Motor neuron (in vitro differentiated cells): ENCODE results near the gene DHRS2. TPM values are rescaled to one million over a fixed set of nuclear protein-coding genes. Genes with fewer than 3 reads are reported as not detected.

Experiments used
- ATAC-seq, 8 experiments: fragments of 200-7000 bp; cut with Tn5 transposase; replicated peaks in 6 of 8; 2 replicates each; pipeline ENCODE4 v1.8.0; 2021; ENCODE audit warnings: mild to moderate bottlenecking in 8 of 8, moderate library complexity in 8 of 8
- H3K27ac ChIP-seq, 2 donors: fragments of 250-450 bp; sonication (Bioruptor Pico); 2 replicates each; pipeline ENCODE4 v1.9.0; 2021; ENCODE audit warnings: antibody characterized with exemption in 2 of 2, mild to moderate bottlenecking in 2 of 2, moderate library complexity in 1 of 2
- H3K4me1 ChIP-seq, 2 donors: fragments of 250-450 bp; sonication (Bioruptor Pico); replicated peaks in 1 of 2; 2 replicates each; pipeline ENCODE4 v1.6.1; 2021; ENCODE audit warnings: antibody characterized with exemption in 2 of 2, mild to moderate bottlenecking in 2 of 2, moderate library complexity in 1 of 2
- H3K4me3 ChIP-seq, 5 donors: fragments of 250-450 bp; sonication (Bioruptor Pico); 2 replicates each; pipeline ENCODE4 v1.9.0; 2021; ENCODE audit warnings: antibody characterized with exemption in 5 of 5, mild to moderate bottlenecking in 5 of 5, moderate library complexity in 4 of 5
- WGBS, 10 experiments: fragments of 450-650 bp; shearing (Covaris generic); methylation state at CpG; one replicate each; pipeline ENCODE4 v1.0.0; 2022; 5-methylcytosine and 5-hydroxymethylcytosine counted together
- in situ Hi-C, 9 experiments: fragments of 400-800 bp; cut with MboI; loops; one replicate each; pipeline ENCODE4 v1.15.0; 2021; ENCODE audit warnings: low sequenced_read_pairs in 9 of 9, low pct_unique_long_range_greater_than_20kb in 2 of 9; ENCODE audit not compliant: unreplicated experiment in 9 of 9
- total RNA-seq, 8 experiments: library from RNA; unstranded; fragments of 300-600 nt; gene quantifications; 2 replicates each; pipeline versions ENCODE4 v1.2.3 to v1.2.4, GENCODE V29; 2022

The DHRS2 gene
- total RNA-seq, 8 experiments from 2014 or later, result 0.27 to 43.1 (median 1.1) TPM

- H3K4me1 ChIP-seq, result no peaks in the 10 kb centered on the region
- 0 to 100% (median 91%) methylated on average over 1 of the region's 1 CpG; no CpG with 5 or more reads in 3 of the 10 experiments for WGBS, 10 experiments
- H3K4me3 ChIP-seq, result no peak overlapping the region
- in situ Hi-C loops, result no loop called here
- H3K27ac ChIP-seq, result no peak overlapping the region
- ATAC-seq, result no peak
Measured at GRCh38 chr14:23617539-23617938, 18.6 kb upstream of the DHRS2 start.

- no peak overlapping the region for H3K27ac ChIP-seq
- ATAC-seq, result no peak
- in situ Hi-C loops, result no loop called here
- 25 to 78% (median 67%) methylated on average over 1 to 2 of the region's 2 CpGs; no CpG with 5 or more reads in 3 of the 10 experiments for WGBS, 10 experiments
- H3K4me3 ChIP-seq, result no peak overlapping the region
- H3K4me1 ChIP-seq, result no peaks in the 10 kb centered on the region
Measured at GRCh38 chr14:23618415-23618988, 17.7 kb upstream of the DHRS2 start.

- no peak for ATAC-seq
- Histone ChIP-seq H3K27ac (no peak overlapping the region), H3K4me3 (no peak overlapping the region), H3K4me1 (no peaks in the 10 kb centered on the region)
- in situ Hi-C loops, result no loop called here
- 29 to 65% (median 55%) methylated on average over 1 to 2 of the region's 3 CpGs; no CpG with 5 or more reads in 2 of the 10 experiments for WGBS, 10 experiments
Measured at GRCh38 chr14:23620177-23620702, 15.9 kb upstream of the DHRS2 start.

GRCh38 chr14:23621204-23621931, 14.8 kb upstream of the DHRS2 start:
- no peaks in the 10 kb centered on the region for H3K4me1 ChIP-seq
- no peak overlapping the region for H3K4me3 ChIP-seq
- in situ Hi-C loops, result no loop called here
- 10 to 80% (median 54%) methylated on average over 1 to 6 of the region's 6 CpGs; no CpG with 5 or more reads in 1 of the 10 experiments for WGBS, 10 experiments
- no peak for ATAC-seq
- H3K27ac ChIP-seq, result no peak overlapping the region

GRCh38 chr14:23621932-23622730, 14.0 kb upstream of the DHRS2 start:
- Histone ChIP-seq H3K4me1 (no peaks in the 10 kb centered on the region), H3K4me3 (no peak overlapping the region), H3K27ac (no peak overlapping the region)
- in situ Hi-C loops, result no loop called here
- ATAC-seq, result peak in 2 of 8 experiments; percentile 54 to 79
- WGBS, 10 experiments, result 36 to 88% (median 58%) methylated on average over 1 to 4 of the region's 4 CpGs; no CpG with 5 or more reads in 2 of the 10 experiments

GRCh38 chr14:23622990-23623389, 13.2 kb upstream of the DHRS2 start:
- ATAC-seq, result no peak
- 10 to 92% (median 63%) methylated on average over 1 to 3 of the region's 4 CpGs for WGBS, 10 experiments
- Histone ChIP-seq H3K4me1 (no peaks in the 10 kb centered on the region), H3K4me3 (no peak overlapping the region), H3K27ac (no peak overlapping the region)
- in situ Hi-C loops, result no loop called here

- Histone ChIP-seq H3K4me1 (no peaks in the 10 kb centered on the region), H3K27ac (no peak overlapping the region), H3K4me3 (no peak overlapping the region)
- no peak for ATAC-seq
- in situ Hi-C loops, result no loop called here
Measured at GRCh38 chr14:23623962-23624361, 12.2 kb upstream of the DHRS2 start.

GRCh38 chr14:23624830-23625404, 11.2 kb upstream of the DHRS2 start:
- Histone ChIP-seq H3K4me3 (no peak overlapping the region), H3K4me1 (no peaks in the 10 kb centered on the region), H3K27ac (no peak overlapping the region)
- 30 to 100% (median 72%) methylated on average over 1 to 3 of the region's 3 CpGs for WGBS, 10 experiments
- ATAC-seq, result no peak
- in situ Hi-C loops, result loop anchor here in 5 of 9 experiments (25.0 kb wide), 1 partner anchor 312 kb away; no protein-coding TSS in a partner anchor

GRCh38 chr14:23626946-23627345, 9.2 kb upstream of the DHRS2 start:
- no peak for ATAC-seq
- in situ Hi-C loops, result loop anchor here in 5 of 9 experiments (25.0 kb wide), 1 partner anchor 310 kb away; no protein-coding TSS in a partner anchor
- H3K4me1 ChIP-seq, result peaks cover 0 to 3% of the 10 kb centered on the region in 2 donors
- H3K27ac ChIP-seq, result no peak overlapping the region
- H3K4me3 ChIP-seq, result no peak overlapping the region

- Histone ChIP-seq H3K4me3 (no peak overlapping the region), H3K4me1 (peaks cover 10 to 13% of the 10 kb centered on the region in 2 donors), H3K27ac (no peak overlapping the region)
- ATAC-seq, result no peak
- in situ Hi-C loops, result loop anchor here in 5 of 9 experiments (25.0 kb wide), 1 partner anchor 309 kb away; no protein-coding TSS in a partner anchor
- 0 to 87% (median 60%) methylated on average over 2 to 5 of the region's 6 CpGs; no CpG with 5 or more reads in 1 of the 10 experiments for WGBS, 10 experiments
Measured at GRCh38 chr14:23627961-23628360, 8.2 kb upstream of the DHRS2 start.

- Histone ChIP-seq H3K4me1 (peaks cover 10 to 17% of the 10 kb centered on the region in 2 donors), H3K4me3 (no peak overlapping the region), H3K27ac (no peak overlapping the region)
- in situ Hi-C loops, result loop anchor here in 5 of 9 experiments (25.0 kb wide), 1 partner anchor 308 kb away; no protein-coding TSS in a partner anchor
- ATAC-seq, result no peak
- 0 to 38% (median 13%) methylated on average over 1 to 2 of the region's 2 CpGs; no CpG with 5 or more reads in 6 of the 10 experiments for WGBS, 10 experiments
Measured at GRCh38 chr14:23629204-23629603, 7.0 kb upstream of the DHRS2 start.

- in situ Hi-C loops, result loop anchor here in 5 of 9 experiments (25.0 kb wide), 1 partner anchor 307 kb away; no protein-coding TSS in a partner anchor
- ATAC-seq, result peak in 3 of 8 experiments; percentile 38 to 58 (median 49)
- Histone ChIP-seq H3K27ac (no peak overlapping the region), H3K4me1 (peaks cover 10 to 17% of the 10 kb centered on the region in 2 donors), H3K4me3 (no peak overlapping the region)
Measured at GRCh38 chr14:23629832-23630396, 6.2 kb upstream of the DHRS2 start.
